Stimulated activated effector memory CD8-positive, alpha-beta T cell treated with anti-CD3 and anti-CD28 coated beads, Interleukin-12 subunit alpha, Interleukin-12 subunit beta, amount 100 ng/mL, for 72 hours (primary cell): ENCODE measurements around the gene ACBD3.

Source experiments
- ATAC-seq: fragments of 150-1000 bp; cut with Tn5 transposase; 2 replicates; pipeline ENCODE4 v1.10.0; 2021
- DNase-seq, 2 donors: peaks; one replicate each; pipeline ENCODE4 v3.0.0; 2021 to 2022; ENCODE audit warnings: low spot score in 2 of 2
- H3K27ac Mint-ChIP-seq: one replicate; pipeline ENCODE4 v1.8.0; 2022; ENCODE audit warnings: mild to moderate bottlenecking, mixed read lengths
- H3K36me3 Mint-ChIP-seq: one replicate; pipeline ENCODE4 v1.8.0; 2022; ENCODE audit warnings: mild to moderate bottlenecking, mixed read lengths
- H3K4me1 Mint-ChIP-seq: one replicate; pipeline ENCODE4 v1.8.0; 2022; ENCODE audit warnings: mixed read lengths
- H3K4me3 Mint-ChIP-seq: one replicate; pipeline ENCODE4 v1.8.0; 2022; ENCODE audit warnings: mild to moderate bottlenecking, mixed read lengths
- H3K9me3 Mint-ChIP-seq: one replicate; pipeline ENCODE4 v1.8.0; 2022; ENCODE audit warnings: mixed read lengths

Gene ACBD3

GRCh38 chr1:226186124-226187018, at the start of gene ACBD3:
ACBD3 (minus strand) TSS chr1:226186741; CDS start chr1:226186675, 66 bp downstream.
- Mint-ChIP-seq H3K36me3 (peaks cover 45% of the 10 kb centered on the region), H3K4me1 (peaks cover 34% of the 10 kb centered on the region), H3K9me3 (no peaks in the 10 kb centered on the region), H3K4me3 (peak within 1 kb of the TSS; percentile 85), H3K27ac (peak within 1 kb of the TSS; percentile 94)
- ATAC-seq (peak; percentile 96), DNase-seq (peak; percentile 62 to 90)

- Mint-ChIP-seq H3K27ac (no peak overlapping the region), H3K4me1 (no peaks in the 10 kb centered on the region), H3K9me3 (no peaks in the 10 kb centered on the region), H3K36me3 (peaks cover 34% of the 10 kb centered on the region), H3K4me3 (no peak overlapping the region)
- DNase-seq: no peak
- ATAC-seq: no peak
These were observed 47.3 kb upstream of the ACBD3 start for GRCh38 chr1:226233806-226234205.

GRCh38 chr1:226233293-226233692, 46.8 kb upstream of the ACBD3 start:
- ATAC-seq: no peak
- Mint-ChIP-seq H3K4me1 (no peaks in the 10 kb centered on the region), H3K9me3 (no peaks in the 10 kb centered on the region)

GRCh38 chr1:226226601-226227000, 40.1 kb upstream of the ACBD3 start:
- ATAC-seq: no peak
- Mint-ChIP-seq H3K4me3 (no peak overlapping the region), H3K9me3 (no peaks in the 10 kb centered on the region), H3K27ac (no peak overlapping the region), H3K4me1 (no peaks in the 10 kb centered on the region), H3K36me3 (peaks cover 4% of the 10 kb centered on the region)
- no peak for DNase-seq

More at GRCh38 chr1:226233293-226233692, 46.8 kb upstream of the ACBD3 start:
- DNase-seq: no peak
- H3K4me3 Mint-ChIP-seq: no peak overlapping the region
- H3K27ac Mint-ChIP-seq: no peak overlapping the region
- H3K36me3 Mint-ChIP-seq: peaks cover 29% of the 10 kb centered on the region

- Mint-ChIP-seq H3K9me3 (no peaks in the 10 kb centered on the region), H3K36me3 (no peaks in the 10 kb centered on the region), H3K4me3 (peak overlapping the region; percentile 69), H3K27ac (no peak overlapping the region), H3K4me1 (no peaks in the 10 kb centered on the region)
- DNase-seq: peak in 1 of 2 donors; percentile 65
- ATAC-seq: peak; percentile 72
These were observed 37.3 kb upstream of the ACBD3 start for GRCh38 chr1:226223786-226224244.

GRCh38 chr1:226223157-226223785, 36.7 kb upstream of the ACBD3 start, which contains the start of gene MIXL1:
MIXL1 (plus strand) TSS chr1:226223664; CDS start chr1:226223682, 18 bp downstream.
- ATAC-seq (peak; percentile 66), DNase-seq (no peak)
- H3K36me3 Mint-ChIP-seq: no peaks in the 10 kb centered on the region
- peak within 1 kb of the TSS; percentile 69 for H3K4me3 Mint-ChIP-seq
- no peaks in the 10 kb centered on the region for H3K9me3 Mint-ChIP-seq
- H3K4me1 Mint-ChIP-seq: no peaks in the 10 kb centered on the region
- H3K27ac Mint-ChIP-seq: no peak within 1 kb of the TSS

GRCh38 chr1:226222686-226223085, 36.1 kb upstream of the ACBD3 start:
- DNase-seq: no peak
- Mint-ChIP-seq H3K9me3 (no peaks in the 10 kb centered on the region), H3K27ac (no peak overlapping the region), H3K4me3 (peak overlapping the region; percentile 69), H3K36me3 (no peaks in the 10 kb centered on the region), H3K4me1 (no peaks in the 10 kb centered on the region)
- ATAC-seq: no peak

GRCh38 chr1:226220473-226221189, 34.1 kb upstream of the ACBD3 start:
- no peaks in the 10 kb centered on the region for H3K9me3 Mint-ChIP-seq
- H3K4me3 Mint-ChIP-seq: no peak overlapping the region
- H3K27ac Mint-ChIP-seq: no peak overlapping the region
- no peaks in the 10 kb centered on the region for H3K36me3 Mint-ChIP-seq
- no peaks in the 10 kb centered on the region for H3K4me1 Mint-ChIP-seq
- DNase-seq: no peak
- ATAC-seq: no peak

- no peak for ATAC-seq
- H3K36me3 Mint-ChIP-seq: no peaks in the 10 kb centered on the region
- no peaks in the 10 kb centered on the region for H3K9me3 Mint-ChIP-seq
- no peak overlapping the region for H3K27ac Mint-ChIP-seq
- no peak for DNase-seq
- H3K4me3 Mint-ChIP-seq: no peak overlapping the region
- H3K4me1 Mint-ChIP-seq: no peaks in the 10 kb centered on the region
These were observed 30.7 kb upstream of the ACBD3 start for GRCh38 chr1:226217273-226217672.

- ATAC-seq (no peak), DNase-seq (no peak)
- H3K36me3 Mint-ChIP-seq: no peaks in the 10 kb centered on the region
- H3K4me3 Mint-ChIP-seq: no peak overlapping the region
- no peak overlapping the region for H3K27ac Mint-ChIP-seq
- no peaks in the 10 kb centered on the region for H3K4me1 Mint-ChIP-seq
- no peaks in the 10 kb centered on the region for H3K9me3 Mint-ChIP-seq
These were observed 29.5 kb upstream of the ACBD3 start for GRCh38 chr1:226216056-226216455.

GRCh38 chr1:226215239-226215638, 28.7 kb upstream of the ACBD3 start:
- H3K27ac Mint-ChIP-seq: no peak overlapping the region
- DNase-seq (no peak), ATAC-seq (no peak)
- no peaks in the 10 kb centered on the region for H3K9me3 Mint-ChIP-seq
- H3K4me3 Mint-ChIP-seq: no peak overlapping the region
- H3K4me1 Mint-ChIP-seq: no peaks in the 10 kb centered on the region
- no peaks in the 10 kb centered on the region for H3K36me3 Mint-ChIP-seq

- ATAC-seq: no peak
- DNase-seq: no peak
- H3K36me3 Mint-ChIP-seq: no peaks in the 10 kb centered on the region
- no peak overlapping the region for H3K27ac Mint-ChIP-seq
- no peaks in the 10 kb centered on the region for H3K4me1 Mint-ChIP-seq
- no peaks in the 10 kb centered on the region for H3K9me3 Mint-ChIP-seq
- H3K4me3 Mint-ChIP-seq: no peak overlapping the region
These were observed 26.0 kb upstream of the ACBD3 start for GRCh38 chr1:226212545-226212944.

GRCh38 chr1:226211181-226211821, 24.8 kb upstream of the ACBD3 start:
- Mint-ChIP-seq H3K36me3 (no peaks in the 10 kb centered on the region), H3K4me3 (no peak overlapping the region), H3K9me3 (no peaks in the 10 kb centered on the region), H3K4me1 (no peaks in the 10 kb centered on the region), H3K27ac (no peak overlapping the region)
- ATAC-seq (no peak), DNase-seq (no peak)

GRCh38 chr1:226210571-226211176, 24.1 kb upstream of the ACBD3 start:
- no peak overlapping the region for H3K27ac Mint-ChIP-seq
- DNase-seq (no peak), ATAC-seq (no peak)
- H3K36me3 Mint-ChIP-seq: no peaks in the 10 kb centered on the region
- no peaks in the 10 kb centered on the region for H3K9me3 Mint-ChIP-seq
- H3K4me1 Mint-ChIP-seq: no peaks in the 10 kb centered on the region
- no peak overlapping the region for H3K4me3 Mint-ChIP-seq
